ENCODE data around the gene GRAMD2B. TPM values are rescaled to one million over a fixed set of nuclear protein-coding genes. Genes with fewer than 3 reads are reported as not detected.

The GRAMD2B gene
- total RNA-seq, 1 donor: 89.8 TPM

GRCh38 chr5:126479810-126480209 lies 56.6 kb downstream of the GRAMD2B start:
- DNase-seq (ENCODE audit: insufficient read length, low spot score, missing footprints): no peak
- TF ChIP-seq CTCF (IDR thresholded peaks at IDR 0.05; ENCODE audit: extremely low read depth, low read depth, low read length): no peak
- H3K36me3 ChIP-seq (ENCODE audit: insufficient read depth, low read length): peaks cover 69% of the 10 kb centered on the region

GRCh38 chr5:126480824-126481223 lies 57.6 kb downstream of the GRAMD2B start:
- Histone ChIP-seq H4K20me1 (ENCODE audit: insufficient read depth, low read length) (no peaks in the 10 kb centered on the region), H3K36me3 (ENCODE audit: insufficient read depth, low read length) (peaks cover 75% of the 10 kb centered on the region), H3K27me3 (ENCODE audit: insufficient read depth, low read length) (no peaks in the 10 kb centered on the region), H3K4me2 (ENCODE audit: insufficient read depth, low read length) (no peak overlapping the region), H3K27ac (ENCODE audit: low read depth, low read length) (no peak overlapping the region), H3K9me3 (ENCODE audit: low read depth, low read length) (no peaks in the 10 kb centered on the region), H3K4me1 (ENCODE audit: insufficient read depth, low read length) (peaks cover 29% of the 10 kb centered on the region), H3K79me2 (ENCODE audit: insufficient read depth, low read length) (peaks cover 2% of the 10 kb centered on the region), H2AFZ (ENCODE audit: low read length) (no peak overlapping the region), H3K4me3 (ENCODE audit: insufficient read depth, low read length) (no peak overlapping the region)
- TF ChIP-seq CTCF (IDR thresholded peaks at IDR 0.05; ENCODE audit: extremely low read depth, low read depth, low read length): no peak
- no peak for DNase-seq (ENCODE audit: insufficient read length, low spot score, missing footprints)

More at GRCh38 chr5:126479810-126480209, 56.6 kb downstream of the GRAMD2B start:
- H3K4me2 ChIP-seq (ENCODE audit: insufficient read depth, low read length): no peak overlapping the region
- H3K27ac ChIP-seq (ENCODE audit: low read depth, low read length): no peak overlapping the region
- H3K27me3 ChIP-seq (ENCODE audit: insufficient read depth, low read length): no peaks in the 10 kb centered on the region
- peaks cover 29% of the 10 kb centered on the region for H3K4me1 ChIP-seq (ENCODE audit: insufficient read depth, low read length)
- no peaks in the 10 kb centered on the region for H4K20me1 ChIP-seq (ENCODE audit: insufficient read depth, low read length)
- no peak overlapping the region for H3K4me3 ChIP-seq (ENCODE audit: insufficient read depth, low read length)
- H3K9me3 ChIP-seq (ENCODE audit: low read depth, low read length): no peaks in the 10 kb centered on the region
- no peak overlapping the region for H2AFZ ChIP-seq (ENCODE audit: low read length)
- peaks cover 2% of the 10 kb centered on the region for H3K79me2 ChIP-seq (ENCODE audit: insufficient read depth, low read length)

- H3K27ac ChIP-seq (ENCODE audit: low read depth, low read length): no peak overlapping the region
- H3K9me3 ChIP-seq (ENCODE audit: low read depth, low read length): no peaks in the 10 kb centered on the region
- peaks cover 29% of the 10 kb centered on the region for H3K4me1 ChIP-seq (ENCODE audit: insufficient read depth, low read length)
- H4K20me1 ChIP-seq (ENCODE audit: insufficient read depth, low read length): no peaks in the 10 kb centered on the region
- no peaks in the 10 kb centered on the region for H3K27me3 ChIP-seq (ENCODE audit: insufficient read depth, low read length)
- no peak overlapping the region for H3K4me2 ChIP-seq (ENCODE audit: insufficient read depth, low read length)
- peaks cover 77% of the 10 kb centered on the region for H3K36me3 ChIP-seq (ENCODE audit: insufficient read depth, low read length)
- TF ChIP-seq CTCF (IDR thresholded peaks at IDR 0.05; ENCODE audit: extremely low read depth, low read depth, low read length): no peak
- DNase-seq (ENCODE audit: insufficient read length, low spot score, missing footprints): no peak
- no peak overlapping the region for H2AFZ ChIP-seq (ENCODE audit: low read length)
- no peak overlapping the region for H3K4me3 ChIP-seq (ENCODE audit: insufficient read depth, low read length)
- peaks cover under 1% of the 10 kb centered on the region for H3K79me2 ChIP-seq (ENCODE audit: insufficient read depth, low read length)
Observed at GRCh38 chr5:126481243-126481642, 58.0 kb downstream of the GRAMD2B start.

- Histone ChIP-seq H3K79me2 (ENCODE audit: insufficient read depth, low read length) (no peaks in the 10 kb centered on the region), H3K27ac (ENCODE audit: low read depth, low read length) (peak overlapping the region; percentile 23), H3K4me2 (ENCODE audit: insufficient read depth, low read length) (no peak overlapping the region), H3K27me3 (ENCODE audit: insufficient read depth, low read length) (no peaks in the 10 kb centered on the region), H2AFZ (ENCODE audit: low read length) (no peak overlapping the region), H3K9me3 (ENCODE audit: low read depth, low read length) (no peaks in the 10 kb centered on the region), H3K4me3 (ENCODE audit: insufficient read depth, low read length) (no peak overlapping the region), H3K36me3 (ENCODE audit: insufficient read depth, low read length) (peaks cover 89% of the 10 kb centered on the region), H3K4me1 (ENCODE audit: insufficient read depth, low read length) (peaks cover 20% of the 10 kb centered on the region), H4K20me1 (ENCODE audit: insufficient read depth, low read length) (no peaks in the 10 kb centered on the region)
- TF ChIP-seq CTCF (IDR thresholded peaks at IDR 0.05; ENCODE audit: extremely low read depth, low read depth, low read length): no peak
- DNase-seq (ENCODE audit: insufficient read length, low spot score, missing footprints): no peak
Observed at GRCh38 chr5:126482591-126482990, 59.4 kb downstream of the GRAMD2B start.

All from osteoblast (primary cell).